Measurements from ENCODE around the gene DNER.

The DNER gene

DNA sequence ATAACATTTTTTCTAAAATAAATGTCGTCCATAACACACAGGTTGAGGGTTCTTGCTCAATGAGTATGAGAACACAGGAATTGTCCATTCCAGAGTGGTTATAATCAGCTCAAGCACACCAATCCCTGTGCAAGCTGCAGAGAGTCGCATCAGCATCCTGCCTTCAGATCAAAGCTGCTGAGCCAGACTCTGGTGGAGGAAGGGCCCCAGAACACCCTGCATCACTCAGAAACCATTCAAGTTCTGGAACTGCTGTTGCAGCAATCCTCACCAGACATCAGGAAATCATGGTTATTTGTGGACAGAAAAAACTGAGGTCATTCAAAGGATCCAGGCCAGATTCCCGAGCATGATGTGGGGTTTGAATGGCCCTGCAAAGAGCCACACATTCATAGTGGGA lies 44.5 kb downstream of the DNER start:
- no peak for DNase-seq

DNA sequence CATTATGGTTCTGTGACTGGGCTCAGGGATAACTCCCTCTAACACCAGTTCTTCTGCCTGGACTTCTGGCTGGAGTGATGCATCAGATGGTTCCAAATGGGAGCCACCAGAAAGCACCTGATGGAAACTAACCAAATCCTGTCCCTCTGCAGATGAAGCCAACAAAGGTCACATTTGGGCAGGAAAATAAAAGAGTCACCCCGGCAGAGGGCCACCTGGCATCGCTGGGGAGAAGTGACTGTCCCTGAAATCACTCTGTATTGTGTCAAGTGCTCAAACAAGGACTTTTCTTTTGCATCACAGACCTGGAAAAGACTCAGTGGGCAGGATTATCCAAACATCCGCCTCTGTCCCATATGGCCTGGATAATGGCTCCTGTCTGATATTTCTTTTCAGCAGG lies 47.5 kb downstream of the DNER start:
- no peak for DNase-seq

DNA sequence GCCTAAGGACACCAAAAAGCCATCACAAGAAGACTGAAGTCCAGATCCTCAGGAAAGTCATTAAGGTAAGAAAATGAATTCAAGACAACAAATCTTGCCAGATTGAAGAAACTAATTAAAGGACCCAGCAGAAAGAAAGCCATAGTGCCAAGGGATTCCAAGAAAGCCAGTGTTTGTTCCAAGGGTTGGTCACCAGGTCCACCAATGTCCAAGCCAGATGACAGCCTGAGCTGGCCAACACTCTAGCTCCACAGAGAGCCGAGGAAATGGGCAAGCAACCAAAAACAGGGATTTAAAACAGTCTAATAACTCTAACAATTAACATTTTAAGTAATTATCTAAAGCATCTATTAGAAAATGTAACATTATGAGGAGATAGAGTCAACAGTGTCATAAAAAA lies 49.2 kb downstream of the DNER start:
- no peak for DNase-seq

DNA sequence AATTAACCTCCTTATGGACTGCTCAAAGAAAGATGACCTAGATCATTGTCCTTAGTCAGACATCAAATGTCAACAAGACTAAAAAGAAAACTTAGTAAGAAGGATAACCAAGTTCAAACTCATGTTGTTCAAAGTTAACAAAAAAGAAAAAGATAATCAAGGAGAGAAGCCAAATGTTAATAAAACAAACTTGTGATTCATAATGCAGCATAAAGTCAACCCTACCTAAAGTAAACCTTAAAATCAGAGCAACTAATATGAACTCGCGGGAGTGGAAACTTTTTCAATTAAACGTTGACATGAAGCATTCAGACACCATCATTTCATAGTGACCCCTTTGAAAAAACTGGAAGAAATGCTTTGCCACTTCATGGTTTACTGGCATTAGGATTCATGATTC lies 52.9 kb downstream of the DNER start:
- no peak for DNase-seq

DNA sequence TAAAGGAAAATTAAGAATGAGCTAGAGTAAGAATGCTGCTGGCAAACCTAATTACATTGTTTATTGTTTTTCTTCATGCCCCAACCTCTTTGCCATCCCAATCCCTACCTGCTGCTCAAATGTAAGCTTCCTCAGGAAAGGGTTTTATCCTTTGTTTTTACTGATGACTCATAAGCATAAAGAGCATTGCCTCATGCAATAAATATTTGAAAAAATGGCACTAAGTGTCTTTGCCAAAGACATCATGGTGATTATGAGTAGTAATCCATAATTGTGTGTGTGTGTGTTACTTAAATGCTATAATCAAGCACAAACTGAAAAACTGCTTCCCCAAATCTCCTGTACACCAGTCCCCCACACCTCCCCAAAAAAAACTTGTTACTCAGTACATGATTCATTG lies 53.4 kb downstream of the DNER start:
- no peak for DNase-seq

- no peak for DNase-seq
These were observed 54.0 kb downstream of the DNER start for GRCh38 chr2:229660391-229660790.

- DNase-seq = no peak
These were observed 56.4 kb downstream of the DNER start for GRCh38 chr2:229658004-229658403.

DNA sequence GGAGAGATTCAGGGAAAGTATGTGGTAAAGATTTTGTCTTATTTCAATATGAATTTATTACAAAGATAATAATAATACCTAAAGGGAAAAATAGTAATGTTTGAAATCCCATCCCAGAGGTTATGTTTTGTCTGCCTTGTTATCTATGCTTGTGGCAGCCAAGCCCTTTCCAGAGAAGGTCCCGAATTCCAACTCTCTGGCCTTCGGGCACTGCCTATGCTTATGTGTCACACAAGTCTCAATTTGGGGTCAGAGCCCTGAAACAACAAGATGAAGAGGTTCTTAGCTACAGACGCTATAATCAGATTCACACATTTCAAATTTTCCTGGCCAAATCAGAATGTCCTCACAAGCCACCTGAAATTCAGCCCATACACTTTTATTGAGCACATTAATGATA lies 59.9 kb downstream of the DNER start:
- DNase-seq = no peak

GRCh38 chr2:229653531-229653930 lies 60.8 kb downstream of the DNER start:
- no peak for DNase-seq

- DNase-seq = no peak
These were observed 61.6 kb downstream of the DNER start for GRCh38 chr2:229652796-229653195.

- DNase-seq = no peak
These were observed 63.5 kb downstream of the DNER start for GRCh38 chr2:229650901-229651300.

- DNase-seq = no peak
These were observed 64.3 kb downstream of the DNER start for GRCh38 chr2:229650059-229650458.

- no peak for DNase-seq
These were observed 68.1 kb downstream of the DNER start for GRCh38 chr2:229646186-229646723.

DNA sequence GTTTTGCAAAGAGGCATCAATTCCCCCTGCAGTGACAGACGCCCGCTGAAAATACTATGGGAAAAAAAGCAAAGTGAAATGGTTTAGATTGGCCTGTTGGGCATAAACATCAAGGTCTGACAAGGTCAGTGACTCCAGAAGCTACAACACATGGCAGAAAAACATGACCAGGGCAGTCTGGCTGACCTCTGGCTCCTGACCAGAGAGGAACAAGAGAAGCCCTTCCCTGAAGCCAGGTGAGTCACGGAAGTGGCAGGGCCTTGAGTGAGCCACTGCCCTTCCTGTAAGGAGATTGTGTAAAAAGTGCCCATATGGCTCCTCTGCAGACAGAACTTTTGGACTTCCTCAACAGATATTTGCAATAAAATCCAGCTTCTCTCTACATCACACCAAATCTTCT lies 72.0 kb downstream of the DNER start:
- no peak for DNase-seq

DNA sequence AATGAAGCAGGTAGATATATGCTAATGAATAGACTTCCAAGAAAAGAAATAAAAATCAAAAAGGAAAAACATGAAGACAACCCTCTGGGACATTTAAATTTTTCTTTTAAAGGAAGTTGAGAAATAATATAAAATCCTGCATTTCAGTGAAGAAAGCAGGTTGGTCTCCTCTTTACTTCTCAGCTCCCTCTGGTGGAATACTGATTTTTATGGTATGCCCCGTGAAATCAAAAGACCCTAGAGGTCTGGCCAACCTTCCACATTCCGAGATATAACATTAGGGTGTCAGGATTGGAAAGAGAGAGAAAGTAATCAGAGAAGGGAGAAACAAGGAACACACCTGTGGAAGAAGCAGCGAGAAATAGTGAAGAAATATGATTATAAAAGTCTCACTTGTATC lies 72.7 kb downstream of the DNER start:
- no peak for DNase-seq

DNA sequence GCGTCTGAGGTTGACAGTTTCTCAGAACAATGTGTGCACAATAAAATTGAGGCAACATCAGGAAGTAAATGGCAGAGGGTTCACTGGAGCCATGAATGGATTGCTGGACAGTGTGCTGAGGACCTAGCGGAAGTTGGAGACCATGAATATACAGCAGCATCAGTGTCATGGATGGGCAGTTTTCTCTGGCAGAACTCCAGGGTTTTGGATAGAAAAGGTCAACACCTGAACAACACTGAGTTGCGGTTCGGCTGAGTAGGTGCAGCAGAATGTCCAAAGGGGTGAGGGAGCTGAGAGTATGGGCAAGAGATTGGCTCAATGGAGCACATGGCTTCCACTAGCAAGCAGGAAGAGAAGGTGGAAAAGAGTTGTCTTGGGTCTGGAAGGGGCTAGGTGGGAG lies 73.7 kb downstream of the DNER start:
- DNase-seq = no peak

GRCh38 chr2:229636571-229636970 lies 77.8 kb downstream of the DNER start:
- DNase-seq = no peak

GRCh38 chr2:229635371-229635680 lies 79.0 kb downstream of the DNER start:
- no peak for DNase-seq

DNA sequence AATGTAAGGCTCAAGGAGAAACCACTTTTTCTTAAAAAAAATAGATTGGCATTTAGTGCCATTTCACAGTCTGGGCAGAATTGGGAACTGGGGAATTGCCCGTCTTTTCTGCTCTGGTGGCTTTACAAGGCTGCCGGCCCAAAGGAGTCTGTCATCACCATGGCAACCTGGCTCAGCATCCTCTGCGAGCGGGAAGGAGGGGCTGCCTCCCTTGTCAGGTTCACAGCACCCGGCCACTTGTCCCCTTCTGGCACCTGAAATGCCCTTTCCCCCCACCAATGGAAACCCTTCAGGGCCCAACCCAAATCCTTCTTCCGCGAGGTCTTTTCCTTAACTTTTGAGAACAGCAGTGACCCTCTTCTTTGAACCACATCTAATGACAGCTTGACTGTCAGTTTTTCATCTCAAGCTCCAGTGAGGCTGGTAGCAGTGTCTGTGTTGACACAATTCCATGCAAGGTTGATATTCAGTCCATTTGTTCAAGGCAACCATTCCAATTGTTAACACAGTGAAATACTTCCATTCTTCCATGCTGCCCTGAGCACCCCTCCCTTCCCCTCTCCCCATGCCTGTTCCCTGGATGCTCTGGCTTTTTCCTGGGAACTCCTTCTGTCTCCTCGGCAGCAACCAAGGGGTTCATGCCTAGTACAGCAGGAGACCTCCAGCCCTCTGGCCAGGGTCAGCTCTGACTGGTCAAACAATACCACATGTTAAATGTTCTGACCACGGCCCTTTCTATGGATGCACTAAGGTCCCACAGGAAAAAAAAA lies 79.6 kb downstream of the DNER start:
- DNase-seq = no peak

GRCh38 chr2:229633556-229633955 lies 80.8 kb downstream of the DNER start:
- no peak for DNase-seq

GRCh38 chr2:229629039-229629438 lies 85.3 kb downstream of the DNER start:
- DNase-seq = no peak

DNA sequence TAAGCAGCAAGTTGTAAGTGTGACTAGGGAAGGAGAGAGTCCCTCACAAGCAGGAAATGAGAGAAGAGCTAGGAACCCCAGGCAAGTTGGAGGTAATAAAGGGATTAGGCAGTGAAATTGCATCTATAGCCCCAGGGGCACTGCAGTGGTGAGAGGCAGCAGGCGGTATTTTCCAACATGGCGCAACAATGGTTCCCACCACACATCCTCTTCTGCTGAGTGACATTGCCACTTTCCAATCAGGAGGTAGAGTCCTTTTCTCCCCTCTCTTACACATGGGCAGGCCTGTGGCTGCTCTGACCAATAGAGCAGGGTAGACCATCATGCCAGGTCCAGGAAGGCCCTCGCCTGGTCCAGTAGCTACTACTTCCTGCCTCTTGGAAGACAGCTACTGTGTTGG lies 86.6 kb downstream of the DNER start:
- no peak for DNase-seq

GRCh38 chr2:229622495-229623355 lies 91.6 kb downstream of the DNER start:
- no peak for DNase-seq

DNA sequence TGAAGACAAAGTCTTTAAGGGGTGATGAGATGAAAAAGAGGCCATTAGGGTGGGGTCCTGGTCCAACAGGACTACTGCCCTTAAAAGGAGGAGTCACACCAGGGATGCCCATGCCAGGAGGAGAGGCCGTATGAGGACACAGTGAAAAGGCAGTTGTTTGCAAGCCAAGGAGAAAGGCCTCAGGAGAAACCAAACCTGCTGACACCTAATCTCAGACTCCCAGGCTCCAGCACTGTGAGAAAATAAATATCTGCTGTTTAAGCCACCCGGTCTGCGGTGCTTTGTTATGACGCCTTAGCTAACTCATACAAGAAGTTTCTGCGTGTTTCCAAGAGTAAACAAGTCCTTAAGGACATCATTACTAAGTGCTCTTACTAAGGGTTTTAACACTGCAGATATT lies 93.6 kb downstream of the DNER start:
- no peak for DNase-seq

Measured in NCI-H2227 treated with DMSO at 0.1 percent for 48 hours (cell line).